Lower leg skin (tissue), 3 donors: ENCODE results near the gene TMEM147.

Source experiments
- CTCF ChIP-seq, 3 donors: fragments of 450-650 bp; IDR thresholded peaks; one replicate each; pipeline ENCODE4 v1.5.1; 2016; ENCODE audit warnings: antibody characterized with exemption in 3 of 3, mild to moderate bottlenecking in 3 of 3, moderate library complexity in 2 of 3
- POLR2A ChIP-seq, 2 donors: fragments of 450-650 bp; IDR thresholded peaks; one replicate each; pipeline ENCODE4 v1.6.1; 2016 to 2017; ENCODE audit warnings: antibody characterized with exemption in 2 of 2, mild to moderate bottlenecking in 1 of 2, moderate library complexity in 1 of 2

GRCh38 chr19:35545855-35546381 is 492 bp downstream of the TMEM147 start:
- TF ChIP-seq CTCF (IDR thresholded peaks at IDR 0.05): no peak
- TF ChIP-seq POLR2A (IDR thresholded peaks at IDR 0.05): no peak
